H9 (cell line): ENCODE measurements around the gene PTTG2. TPM values are rescaled to one million over a fixed set of nuclear protein-coding genes. Genes with fewer than 3 reads are reported as not detected.

Experiments
- DNase-seq: peaks from one replicate; pipeline ENCODE4 v3.0.0-alpha.2; 2017
- H2AFZ ChIP-seq: one replicate; pipeline ENCODE4 v1.6.1; 2013; ENCODE audit warnings: mild to moderate bottlenecking, low read length, control low read depth, moderate library complexity
- H2AK5ac ChIP-seq: 2 replicates; pipeline ENCODE4 v1.6.1; 2013; ENCODE audit warnings: low read length, control low read depth, mixed read lengths; ENCODE audit not compliant: insufficient read length
- H2BK120ac ChIP-seq: one replicate; pipeline ENCODE4 v1.6.1; 2013; ENCODE audit warnings: low read depth, mild to moderate bottlenecking, low read length, control low read depth, inconsistent platforms; ENCODE audit not compliant: poor library complexity, severe bottlenecking
- H2BK12ac ChIP-seq: 2 replicates; pipeline ENCODE4 v1.6.1; 2013; ENCODE audit warnings: low read length, control low read depth, mixed read lengths, low read depth; ENCODE audit not compliant: insufficient read length
- H2BK15ac ChIP-seq: 2 replicates; pipeline ENCODE4 v1.6.1; 2013; ENCODE audit warnings: low read depth, low read length, control low read depth
- H2BK20ac ChIP-seq: one replicate; pipeline ENCODE4 v1.6.1; 2013; ENCODE audit warnings: low read depth, mild to moderate bottlenecking, low read length, control low read depth, inconsistent platforms; ENCODE audit not compliant: poor library complexity, severe bottlenecking
- H2BK5ac ChIP-seq: 2 replicates; pipeline ENCODE4 v1.6.1; 2013; ENCODE audit warnings: low read length, control low read depth, mixed read lengths; ENCODE audit not compliant: insufficient read length
- H3K14ac ChIP-seq: 2 replicates; pipeline ENCODE4 v1.6.1; 2013; ENCODE audit warnings: low read length, control low read depth; ENCODE audit not compliant: insufficient read depth
- H3K18ac ChIP-seq: 2 replicates; pipeline ENCODE4 v1.6.1; 2013; ENCODE audit warnings: low read depth, mild to moderate bottlenecking, mixed read lengths, low read length, control low read depth; ENCODE audit not compliant: insufficient read length
- H3K23ac ChIP-seq: 2 replicates; pipeline ENCODE4 v1.6.1; 2013; ENCODE audit warnings: low read length, control low read depth, mixed read lengths, low read depth; ENCODE audit not compliant: insufficient read length
- H3K23me2 ChIP-seq: 2 replicates; pipeline ENCODE4 v1.6.1; 2013; ENCODE audit warnings: low read depth, mild to moderate bottlenecking, mixed read lengths, low read length, control low read depth; ENCODE audit not compliant: insufficient read length, poor library complexity, severe bottlenecking
- H3K27ac ChIP-seq: 2 replicates; pipeline ENCODE4 v1.5.1; 2013; ENCODE audit warnings: low read length, control low read depth, mixed read lengths, low read depth; ENCODE audit not compliant: insufficient read length
- H3K27me3 ChIP-seq: 2 replicates; pipeline ENCODE4 v1.6.1; 2013; ENCODE audit warnings: low read length, control low read depth, inconsistent platforms; ENCODE audit not compliant: insufficient read depth
- H3K4ac ChIP-seq: 2 replicates; pipeline ENCODE4 v1.6.1; 2013; ENCODE audit warnings: low read depth, mild to moderate bottlenecking, control low read depth, inconsistent platforms, low read length, moderate library complexity
- H3K4me1 ChIP-seq: 2 replicates; pipeline ENCODE4 v1.6.1; 2013; ENCODE audit warnings: low read length, control low read depth, inconsistent platforms; ENCODE audit not compliant: insufficient read depth
- H3K4me2 ChIP-seq: 2 replicates; pipeline ENCODE4 v1.6.1; 2013; ENCODE audit warnings: low read length, control low read depth, mixed read lengths; ENCODE audit not compliant: insufficient read length, insufficient read depth
- H3K56ac ChIP-seq: 2 replicates; pipeline ENCODE4 v1.6.1; 2013; ENCODE audit warnings: low read depth, mild to moderate bottlenecking, mixed read lengths, low read length, control low read depth; ENCODE audit not compliant: insufficient read length
- H3K79me1 ChIP-seq: 2 replicates; pipeline ENCODE4 v1.6.1; 2013; ENCODE audit warnings: low read depth, mild to moderate bottlenecking, moderate library complexity, low read length, control low read depth, inconsistent platforms; ENCODE audit not compliant: insufficient read depth, poor library complexity, severe bottlenecking
- H3K79me2 ChIP-seq: 2 replicates; pipeline ENCODE4 v1.6.1; 2013; ENCODE audit warnings: low read length, control low read depth, inconsistent platforms; ENCODE audit not compliant: insufficient read depth
- H3K9ac ChIP-seq: 2 replicates; pipeline ENCODE4 v1.6.1; 2013; ENCODE audit warnings: low read length, control low read depth, mixed read lengths; ENCODE audit not compliant: insufficient read length; ENCODE audit errors: extremely low read depth
- H3K9me3 ChIP-seq: one replicate; pipeline ENCODE4 v1.6.1; 2013; ENCODE audit warnings: low read depth, low read length, inconsistent platforms; ENCODE audit not compliant: control insufficient read depth
- H3T11ph ChIP-seq: one replicate; pipeline ENCODE4 v1.6.1; 2013; ENCODE audit warnings: mild to moderate bottlenecking, low read length, control low read depth, inconsistent platforms
- H4K20me1 ChIP-seq: one replicate; pipeline ENCODE4 v1.6.1; 2013; ENCODE audit not compliant: control insufficient read depth, insufficient read length, insufficient read depth
- H4K5ac ChIP-seq: 2 replicates; pipeline ENCODE4 v1.6.1; 2013; ENCODE audit warnings: low read depth, mild to moderate bottlenecking, mixed read lengths, low read length, control low read depth; ENCODE audit not compliant: insufficient read length
- H4K8ac ChIP-seq: replicated peaks from 2 replicates; pipeline ENCODE4 v1.6.1; 2013; ENCODE audit warnings: low read length, control low read depth, mixed read lengths, low read depth; ENCODE audit not compliant: insufficient read length
- H4K91ac ChIP-seq: 2 replicates; pipeline ENCODE4 v1.6.1; 2013; ENCODE audit warnings: low read depth, mild to moderate bottlenecking, moderate library complexity, mixed read lengths, low read length, control low read depth; ENCODE audit not compliant: insufficient read length
- H3K27ac Mint-ChIP-seq, 3 experiments: 2 replicates in 2 of 3; 3 replicates in 1 of 3; pipeline ENCODE4 v1.8.0; 2020 to 2021; ENCODE audit warnings: mixed read lengths in 3 of 3, mild to moderate bottlenecking in 1 of 3, moderate library complexity in 1 of 3
- H3K27me3 Mint-ChIP-seq: 2 replicates; pipeline ENCODE4 v1.8.0; 2021; ENCODE audit warnings: low read depth, mild to moderate bottlenecking, moderate library complexity, mixed read lengths
- H3K36me3 Mint-ChIP-seq, 3 experiments: 2 replicates in 2 of 3; 3 replicates in 1 of 3; pipeline ENCODE4 v1.8.0; 2020 to 2021; ENCODE audit warnings: low read depth in 3 of 3, mixed read lengths in 3 of 3; ENCODE audit not compliant: insufficient read depth in 1 of 3
- H3K4me1 Mint-ChIP-seq, 2 experiments: 2 replicates each; pipeline ENCODE4 v1.8.0; 2020; ENCODE audit warnings: mixed read lengths in 2 of 2
- H3K4me3 Mint-ChIP-seq, 2 experiments: 2 replicates in 1 of 2; 3 replicates in 1 of 2; pipeline ENCODE4 v1.8.0; 2020 to 2021; ENCODE audit warnings: mild to moderate bottlenecking in 2 of 2, mixed read lengths in 2 of 2, moderate library complexity in 1 of 2
- H3K9me3 Mint-ChIP-seq, 2 experiments: 2 replicates in 1 of 2; 3 replicates in 1 of 2; pipeline ENCODE4 v1.8.0; 2020; ENCODE audit warnings: mild to moderate bottlenecking in 2 of 2, mixed read lengths in 2 of 2, moderate library complexity in 1 of 2
- CTCF ChIP-seq: fragments of 200-600 bp; sonication (generic); conservative IDR thresholded peaks from 3 replicates; pipeline ENCODE4 v1.8.0; 2021; ENCODE audit warnings: antibody characterized with exemption, mild to moderate bottlenecking
- WGBS: extraction: QIAGEN DNeasy Blood & Tissue Kit; methylation state at CpG from one replicate; pipeline ENCODE4 v1.1.7; 2013; ENCODE audit warnings: missing lambda C conversion rate, low lambda C conversion rate, mixed read lengths; ENCODE audit not compliant: insufficient read length; ENCODE audit errors: extremely low coverage; 5-methylcytosine and 5-hydroxymethylcytosine counted together
- total RNA-seq: library from RNA; stranded (reverse); gene quantifications from 2 replicates; pipeline ENCODE4 v1.2.1, GENCODE V29; 2021

The PTTG2 gene
- total RNA-seq, 1 experiment from 2014 or later: not detected

GRCh38 chr4:37934609-37935008 is 25.6 kb upstream of the PTTG2 start:
- Histone ChIP-seq H3K79me1 (no peaks in the 10 kb centered on the region), H3K27ac (no peak overlapping the region), H3K9me3 (no peaks in the 10 kb centered on the region), H3K23me2 (no peaks in the 10 kb centered on the region), H3K23ac (no peak overlapping the region), H3K14ac (no peak overlapping the region), H3K56ac (no peak overlapping the region), H2BK20ac (no peak overlapping the region), H2BK120ac (no peak overlapping the region), H2BK12ac (no peak overlapping the region), H3K4me2 (no peak overlapping the region), H4K20me1 (no peaks in the 10 kb centered on the region), H3K18ac (no peak overlapping the region), H3T11ph (no peak overlapping the region), H3K9ac (no peak overlapping the region), H3K4me1 (no peaks in the 10 kb centered on the region; the same call in 1 of the 2 replicates), H2AK5ac (no peak overlapping the region), H4K91ac (no peak overlapping the region), H4K5ac (no peak overlapping the region), H2AFZ (no peak overlapping the region), H3K79me2 (no peaks in the 10 kb centered on the region), H2BK15ac (no peak overlapping the region), H4K8ac (no peak overlapping the region), H3K27me3 (no peaks in the 10 kb centered on the region), H2BK5ac (no peak overlapping the region), H3K4ac (no peak overlapping the region)
- Mint-ChIP-seq H3K36me3 (peaks cover 0 to 4% (median 0%) of the 10 kb centered on the region in 3 experiments; a peak in 2 of 7 replicates), H3K4me1 (peaks cover 5% of the 10 kb centered on the region in 2 experiments), H3K9me3 (0 out of 5 replicates have a peak, but pooled peaks cover 0 to 2% of the 10 kb centered on the region in 2 experiments), H3K27me3 (peaks cover 4% of the 10 kb centered on the region; the same call in 1 of the 2 replicates), H3K4me3 (no peak overlapping the region), H3K27ac (no peak overlapping the region)
- no peak for TF ChIP-seq CTCF
- WGBS: no CpG with 5 or more reads among the region's 3 CpGs
- no peak for DNase-seq
